NCI-H82 treated with DMSO at 0.1 percent for 48 hours (cell line): ENCODE data around the gene HSFX3.
"Not testable (repeated sequence)": the region's sequence is repeated elsewhere in the genome, so short reads cannot be mapped to it uniquely, and the experiment has no call there.

ENCODE experiments used
- DNase-seq: peaks from one replicate; lab custom pipeline; 2025; ENCODE audit not compliant: unreplicated experiment; lab: John Stamatoyannopoulos, UW

The HSFX3 gene, protein sequence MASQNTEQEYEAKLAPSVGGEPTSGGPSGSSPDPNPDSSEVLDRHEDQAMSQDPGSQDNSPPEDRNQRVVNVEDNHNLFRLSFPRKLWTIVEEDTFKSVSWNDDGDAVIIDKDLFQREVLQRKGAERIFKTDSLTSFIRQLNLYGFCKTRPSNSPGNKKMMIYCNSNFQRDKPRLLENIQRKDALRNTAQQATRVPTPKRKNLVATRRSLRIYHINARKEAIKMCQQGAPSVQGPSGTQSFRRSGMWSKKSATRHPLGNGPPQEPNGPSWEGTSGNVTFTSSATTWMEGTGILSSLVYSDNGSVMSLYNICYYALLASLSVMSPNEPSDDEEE

DNA sequence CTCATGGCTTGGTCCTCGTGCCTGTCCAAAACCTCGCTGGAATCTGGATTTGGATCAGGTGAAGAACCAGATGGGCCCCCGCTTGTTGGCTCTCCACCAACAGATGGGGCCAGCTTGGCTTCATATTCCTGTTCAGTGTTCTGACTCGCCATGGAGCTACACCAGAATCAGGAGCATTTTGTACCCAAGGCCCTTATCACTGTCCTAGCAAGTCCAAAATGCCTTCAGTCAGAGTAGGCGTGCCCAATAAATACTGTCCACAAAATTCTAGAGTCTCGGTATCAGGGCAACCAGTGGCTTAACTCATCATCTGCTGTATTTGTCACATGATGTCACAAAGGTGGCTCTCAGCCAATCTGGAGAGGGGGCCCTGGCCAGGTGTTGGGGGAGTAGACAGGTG lies at the start of gene HSFX3:
TSS of gene HSFX3 (minus strand) at position 224 of the 400 bp plus-strand sequence. CDS start at position 152, 72 bp downstream.
- not testable (repeated sequence) for DNase-seq

DNA sequence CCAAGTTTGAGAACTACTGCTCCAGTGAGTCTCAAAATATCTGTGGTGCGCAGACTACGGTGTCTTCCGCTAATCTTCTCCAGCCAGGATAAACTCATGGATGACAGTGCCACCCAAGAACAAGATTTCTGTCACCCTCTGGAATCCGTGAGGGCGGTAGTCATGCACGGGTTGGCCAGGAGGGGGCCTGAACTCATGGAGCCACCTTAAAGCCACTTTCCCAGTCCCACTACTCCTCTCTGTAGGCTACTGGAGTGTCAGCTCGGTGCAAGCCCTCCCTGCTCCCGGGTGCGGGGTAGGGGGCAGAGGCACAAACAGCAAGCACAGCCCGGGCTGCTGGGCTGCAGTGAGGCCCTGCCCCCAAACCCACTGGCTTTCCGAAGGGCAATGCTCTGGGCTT lies 48.9 kb upstream of the HSFX3 start:
- not testable (repeated sequence) for DNase-seq

DNA sequence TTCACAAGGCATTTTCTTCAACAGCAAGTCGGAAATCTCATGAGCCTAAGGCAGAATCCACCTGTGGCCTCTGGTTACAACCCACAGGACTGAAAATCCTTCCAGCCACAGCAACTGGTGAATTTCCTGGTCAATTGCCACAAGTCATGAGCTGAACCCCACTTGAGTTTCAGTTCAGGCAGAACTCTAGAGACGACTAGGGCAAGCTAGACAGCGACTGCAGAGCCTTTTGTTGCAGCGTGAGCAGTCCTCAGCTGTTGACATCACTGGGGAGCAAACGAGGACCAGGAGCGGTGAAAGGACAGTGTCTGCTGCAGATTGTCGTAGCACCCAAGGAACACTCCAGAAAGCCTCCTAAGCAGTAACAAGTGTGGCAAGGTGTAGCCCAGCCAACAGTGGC lies 46.2 kb upstream of the HSFX3 start:
- not testable (repeated sequence) for DNase-seq

DNA sequence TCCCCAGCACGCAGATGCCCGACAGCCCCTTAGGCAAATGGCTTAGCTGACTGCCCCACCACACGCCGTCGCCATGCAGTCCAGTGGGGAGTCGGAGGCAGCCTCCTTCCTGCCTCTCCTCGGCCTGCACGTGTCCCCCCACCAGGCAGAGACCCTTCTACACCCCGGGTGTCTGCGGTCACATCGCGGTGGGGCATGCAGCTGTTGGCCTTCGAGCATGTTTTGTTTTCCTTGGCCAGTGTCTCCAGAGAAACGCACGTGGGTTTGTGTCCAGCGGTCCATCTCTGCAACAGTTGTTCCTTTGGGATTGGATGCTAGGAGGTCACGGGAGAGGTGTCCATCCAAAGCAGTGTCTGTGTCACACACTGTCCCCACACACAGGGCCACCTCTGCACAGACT lies 45.5 kb upstream of the HSFX3 start, which contains the start of gene HSFX2:
TSS of gene HSFX2 (minus strand) at position 101 of the 400 bp plus-strand sequence. CDS start 614 bp downstream, outside the sequence.
- not testable (repeated sequence) for DNase-seq

DNA sequence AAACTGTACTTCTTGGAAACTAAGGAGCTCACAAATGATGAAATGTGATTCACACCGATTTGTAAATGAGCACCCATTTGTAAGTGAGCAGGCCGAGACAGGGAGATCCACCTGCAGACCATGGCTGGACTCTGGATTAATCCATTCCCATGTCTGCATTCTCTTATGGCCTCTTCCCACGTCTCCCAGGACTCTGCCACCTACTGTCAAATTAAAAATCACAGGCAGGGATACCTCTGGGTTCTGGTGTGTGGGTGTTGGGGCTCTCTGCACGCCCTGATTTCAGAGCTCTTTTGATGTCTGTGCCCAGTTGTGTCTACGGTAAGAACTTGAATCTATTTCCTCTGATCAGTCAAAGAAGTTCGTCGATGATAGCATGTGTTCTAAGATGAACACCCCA lies 41.3 kb upstream of the HSFX3 start:
- not testable (repeated sequence) for DNase-seq

DNA sequence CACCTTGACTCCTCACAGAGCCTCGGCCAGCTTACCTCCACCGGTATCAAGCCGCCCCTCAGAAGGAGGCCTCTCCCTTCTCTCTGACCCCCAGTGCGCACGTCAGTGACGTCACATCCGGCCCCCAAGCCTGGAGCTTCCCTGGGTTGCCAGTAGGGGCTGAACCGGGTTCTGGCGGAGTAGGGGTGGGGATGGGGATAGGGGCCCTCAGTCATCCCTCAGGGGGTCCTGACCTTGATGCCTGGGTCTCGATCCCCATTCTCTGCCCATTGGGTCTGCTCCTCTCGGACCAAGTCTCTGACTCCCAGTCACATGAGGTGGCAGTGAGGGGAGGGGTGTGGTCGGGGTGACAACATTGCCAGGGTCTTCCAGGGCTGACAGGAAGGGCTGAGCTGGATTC lies 37.6 kb upstream of the HSFX3 start, which contains the start of gene MAGEA9B:
TSS of gene MAGEA9B (minus strand) at position 101 of the 400 bp plus-strand sequence. CDS start 4,280 bp downstream, outside the sequence.
- not testable (repeated sequence) for DNase-seq

DNA sequence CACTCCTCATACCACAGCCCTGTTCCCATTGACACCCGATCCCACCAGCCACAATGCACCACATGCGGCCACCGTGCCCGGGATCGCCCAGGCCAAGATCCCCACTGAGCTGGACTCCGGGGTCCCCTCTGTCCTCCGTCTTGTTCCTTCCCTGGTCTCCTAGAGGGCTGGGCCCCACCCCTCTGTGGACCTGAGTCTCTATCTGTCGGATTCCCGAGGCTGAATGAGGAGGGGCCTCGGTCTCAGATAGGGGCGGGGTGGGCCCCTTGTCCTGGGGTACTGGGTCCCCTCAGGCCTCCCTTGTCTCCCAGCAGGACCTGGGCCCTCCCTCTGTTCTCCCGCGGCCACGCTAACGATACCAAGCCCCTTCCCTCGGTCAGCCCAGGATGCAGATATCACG lies 35.9 kb upstream of the HSFX3 start:
- not testable (repeated sequence) for DNase-seq

DNA sequence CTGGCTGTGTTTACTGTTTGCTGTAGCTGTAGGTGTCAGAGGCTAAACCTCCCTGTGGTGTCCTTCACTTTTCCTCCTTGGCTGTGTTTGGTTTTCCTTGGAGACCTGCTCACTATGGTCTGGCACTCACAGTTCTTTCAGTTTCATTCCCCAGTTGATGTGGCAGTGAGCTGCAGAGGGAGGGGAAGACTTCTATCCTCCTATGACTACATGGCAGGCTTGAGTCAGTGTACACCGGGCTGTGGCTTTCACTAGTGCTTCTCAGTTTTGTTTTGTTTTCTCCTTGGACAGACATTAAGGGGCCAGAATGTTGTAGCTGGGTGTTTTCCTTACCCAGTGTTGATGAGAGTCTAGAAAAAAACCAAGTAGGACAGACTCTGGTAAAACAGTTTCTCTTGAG lies 23.7 kb upstream of the HSFX3 start:
- not testable (repeated sequence) for DNase-seq

DNA sequence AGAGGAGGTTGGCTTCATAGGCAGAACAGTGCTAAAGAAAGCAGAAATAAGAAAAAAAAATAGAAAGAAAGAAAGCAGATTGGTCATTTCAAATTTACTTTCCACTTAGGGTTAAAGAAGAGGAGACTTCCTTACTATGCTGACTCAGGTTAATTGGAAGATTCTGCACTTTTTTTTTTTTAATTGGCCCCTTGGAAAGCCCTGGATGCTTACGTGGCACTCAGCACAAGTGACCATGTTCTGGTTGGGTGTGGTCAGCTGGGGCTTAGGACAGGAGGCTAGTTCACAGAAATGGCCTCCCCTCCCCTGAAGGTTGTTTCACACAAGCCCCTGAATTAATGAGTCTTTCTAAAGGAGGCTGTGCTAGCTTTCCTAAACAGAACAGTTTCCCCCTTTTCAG lies 23.0 kb upstream of the HSFX3 start:
- DNase-seq: no peak

DNA sequence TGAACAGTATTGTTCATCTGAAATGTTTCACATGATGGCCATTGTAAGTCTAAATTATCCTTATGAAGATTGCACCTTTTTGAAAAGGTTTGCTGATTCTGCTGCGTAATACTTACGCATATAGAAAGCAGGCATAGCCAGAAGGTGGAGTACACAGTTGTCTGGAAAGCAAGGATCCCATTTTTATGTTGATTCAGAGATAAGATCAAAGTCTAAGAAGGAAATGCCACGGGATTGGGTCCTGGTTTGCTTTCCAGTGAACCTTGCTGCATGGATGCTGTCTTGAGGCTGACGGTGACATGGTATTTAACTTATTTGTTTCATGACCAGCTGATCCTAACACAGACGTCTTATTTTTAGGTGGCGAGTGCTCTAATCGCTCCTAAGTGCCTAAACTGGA lies 22.0 kb upstream of the HSFX3 start:
- no peak for DNase-seq

DNA sequence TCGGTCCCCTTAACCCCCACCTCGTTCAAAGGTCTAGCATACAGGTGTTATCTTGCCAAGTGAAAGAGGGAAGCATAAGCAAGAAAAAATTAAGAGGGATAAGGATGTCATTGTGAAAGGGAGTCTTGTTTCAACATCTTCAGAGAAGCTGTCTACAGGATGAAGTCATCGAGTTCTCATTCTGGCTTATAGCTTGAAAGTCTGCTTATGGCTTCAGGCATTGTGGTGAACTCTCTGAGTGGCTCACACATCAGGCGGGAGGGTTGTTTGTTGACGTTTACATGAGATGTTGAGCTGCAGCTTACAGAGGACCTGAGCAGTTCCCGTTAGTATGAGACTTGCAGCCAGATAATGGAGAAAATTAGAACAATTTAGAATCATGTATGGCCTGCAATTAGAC lies 20.9 kb upstream of the HSFX3 start:
- DNase-seq: no peak

DNA sequence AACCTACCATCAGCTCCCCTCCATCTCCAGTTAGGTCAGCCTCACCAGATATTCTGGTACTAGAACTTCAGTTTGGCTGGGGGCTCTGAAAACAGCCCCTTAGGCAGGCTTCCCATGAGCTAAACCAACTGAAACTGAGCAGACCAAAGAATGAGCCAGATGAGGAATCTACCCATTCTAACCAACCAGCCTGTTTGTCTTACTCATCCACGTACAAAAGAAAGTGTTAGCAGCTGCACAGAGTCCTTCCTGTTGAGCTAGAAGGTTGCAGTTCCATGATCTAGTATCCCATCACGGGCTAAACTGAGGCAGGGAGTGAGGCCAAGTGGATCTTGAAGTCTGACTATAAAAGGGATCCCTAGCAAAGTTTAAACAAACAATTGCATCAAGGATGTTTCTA lies 20.0 kb upstream of the HSFX3 start:
- no peak for DNase-seq

DNA sequence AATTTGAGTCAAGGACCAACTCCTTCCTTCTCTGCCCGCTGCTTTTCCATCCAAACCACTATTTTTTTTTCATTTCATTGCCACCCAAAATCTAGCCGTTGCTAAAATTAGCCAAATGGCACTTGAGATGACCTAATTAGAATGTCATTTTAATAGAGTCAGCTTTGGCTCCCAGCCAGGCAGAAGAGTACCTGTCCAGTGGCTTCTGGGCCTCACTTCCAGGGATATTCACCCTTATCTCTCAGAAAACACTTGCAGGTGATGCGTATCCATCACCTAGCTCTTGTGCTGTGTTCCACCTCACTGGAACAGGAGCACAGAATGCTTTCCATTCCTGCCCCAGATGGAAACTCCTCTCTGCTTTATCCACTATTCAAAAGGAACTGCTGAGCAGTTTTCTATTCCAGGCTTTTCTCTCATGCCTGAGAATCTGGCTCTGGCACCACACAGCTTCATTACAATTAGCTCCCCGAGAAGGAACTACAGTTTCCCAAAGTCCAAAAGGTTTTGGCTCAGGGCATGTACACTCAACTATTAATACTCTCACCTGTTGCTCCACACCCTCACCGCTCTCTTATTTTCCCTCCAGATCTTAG lies 19.1 kb upstream of the HSFX3 start:
- DNase-seq: no peak

DNA sequence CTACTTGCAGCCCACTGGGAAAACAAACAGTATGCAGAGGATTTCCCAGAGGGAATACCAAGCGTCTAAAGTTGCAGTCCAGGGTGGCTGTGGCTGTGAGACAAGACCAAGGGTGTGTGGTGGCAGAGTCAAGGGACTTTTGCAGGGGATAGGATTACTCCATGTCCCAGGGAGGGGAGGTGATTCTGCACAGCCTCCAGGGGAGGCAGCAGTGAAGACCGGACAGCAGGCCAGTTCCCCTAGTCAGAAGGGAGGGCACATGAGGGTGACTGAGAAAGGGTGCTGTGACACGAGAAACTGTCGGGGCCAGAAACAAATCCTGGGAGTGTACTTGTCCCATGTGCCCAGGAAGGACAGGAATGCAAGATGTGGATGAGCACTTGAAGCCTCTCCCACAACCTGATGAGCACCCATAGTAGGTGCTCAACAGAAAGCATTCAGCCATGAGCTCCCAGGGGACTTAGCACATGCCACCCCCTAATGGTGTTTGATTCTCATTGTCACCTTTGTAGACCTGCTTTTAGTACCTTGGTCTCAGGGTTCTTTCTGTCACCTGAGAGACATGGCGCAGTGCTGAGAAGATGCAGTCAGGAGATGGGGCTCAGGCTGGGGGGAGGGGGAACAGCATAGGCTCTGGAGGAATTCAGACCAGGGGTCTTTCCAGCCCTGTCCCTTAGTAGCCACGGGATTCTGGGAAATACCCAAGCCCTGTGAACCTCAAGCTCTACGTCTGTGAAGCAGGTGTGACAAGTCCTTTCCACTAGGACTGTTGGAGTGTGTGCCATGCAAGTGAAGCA lies 18.1 kb upstream of the HSFX3 start:
- DNase-seq: no peak

DNA sequence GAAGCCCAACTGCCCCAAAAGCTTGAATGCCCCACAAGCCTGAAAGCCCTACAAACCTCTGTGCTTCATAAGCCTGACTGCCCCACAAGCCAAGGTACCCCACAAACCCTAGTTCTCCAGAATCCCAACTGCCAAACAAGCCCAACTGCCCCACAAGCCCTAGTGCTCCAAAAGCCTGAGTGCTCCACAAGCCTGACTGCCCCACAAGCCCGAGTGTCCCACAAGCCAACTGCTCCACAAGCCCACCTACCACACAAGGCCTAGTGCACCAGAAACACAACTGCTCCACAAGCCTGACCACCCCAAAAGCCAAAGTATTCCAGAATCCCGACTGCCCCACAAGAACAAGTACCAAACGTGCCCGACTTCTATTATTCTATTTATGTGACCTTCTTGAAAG lies 13.6 kb upstream of the HSFX3 start:
- DNase-seq: no peak

DNA sequence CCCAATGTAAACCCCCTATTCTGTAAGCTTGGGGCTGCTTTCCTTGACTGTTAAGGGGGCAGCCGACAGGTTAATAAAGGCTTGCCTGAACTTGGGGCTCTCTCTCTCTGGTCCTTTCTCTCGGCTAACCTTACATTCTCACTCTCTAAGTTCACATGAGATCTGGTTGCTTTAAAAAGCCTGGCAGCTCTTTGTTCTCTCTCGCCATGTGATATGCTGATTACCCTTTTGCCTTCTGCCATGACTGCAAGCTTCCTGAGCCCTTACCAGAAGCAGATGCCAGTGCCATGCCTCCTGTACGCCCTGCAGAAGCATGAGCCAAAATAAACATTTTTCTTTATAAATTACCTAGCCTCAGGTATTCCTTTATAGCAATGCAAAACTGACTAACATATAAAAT lies 5.5 kb upstream of the HSFX3 start:
- not testable (repeated sequence) for DNase-seq

DNA sequence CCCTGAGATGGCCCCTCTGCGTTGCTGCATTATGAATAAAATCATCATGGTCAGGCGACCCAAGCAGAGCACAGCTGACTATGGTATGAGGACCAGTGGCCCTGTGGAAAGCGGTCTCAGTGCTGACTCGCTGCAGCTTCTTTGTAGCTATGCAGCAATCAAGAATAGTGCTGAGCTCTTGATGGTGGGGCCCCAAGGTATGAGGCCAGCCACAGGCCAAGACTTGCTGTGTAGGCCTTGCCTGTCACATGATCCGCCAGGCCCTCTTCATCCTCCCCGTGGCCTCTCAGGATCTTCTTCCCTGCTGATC lies 2.2 kb upstream of the HSFX3 start:
- DNase-seq: not testable (repeated sequence)

DNA sequence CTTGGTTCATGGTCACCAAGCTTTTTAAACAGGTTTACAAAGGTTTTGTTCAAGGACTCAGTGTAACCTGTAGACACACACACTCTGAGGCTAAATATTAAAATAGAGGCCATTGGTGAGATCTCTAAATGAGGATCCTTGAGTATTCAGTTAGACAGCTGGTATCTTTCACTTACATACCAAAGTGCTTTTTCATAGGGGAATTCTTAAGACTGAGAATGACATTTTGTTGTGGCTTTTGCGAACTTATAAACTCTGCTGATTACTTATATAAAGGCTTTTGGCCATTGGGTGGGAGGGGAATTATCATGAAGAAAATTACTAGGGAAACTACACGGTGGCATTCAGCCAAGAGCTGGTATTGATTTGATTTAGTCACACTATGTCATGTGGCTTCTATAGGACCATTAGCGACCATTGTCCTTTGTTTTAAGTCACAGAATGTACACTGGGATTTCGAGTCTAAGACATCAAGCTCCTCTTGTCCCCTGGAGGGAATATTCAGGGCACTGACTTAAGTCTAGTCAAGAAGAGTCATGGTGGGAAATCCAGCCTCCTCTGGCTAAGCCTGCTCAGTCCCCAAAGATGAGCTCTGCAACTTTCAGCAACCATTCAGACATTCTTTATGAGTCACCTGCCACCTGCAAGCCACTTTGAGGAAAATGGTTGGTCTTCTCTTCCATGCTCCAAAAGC lies 1.7 kb upstream of the HSFX3 start:
- DNase-seq: not testable (repeated sequence)

DNA sequence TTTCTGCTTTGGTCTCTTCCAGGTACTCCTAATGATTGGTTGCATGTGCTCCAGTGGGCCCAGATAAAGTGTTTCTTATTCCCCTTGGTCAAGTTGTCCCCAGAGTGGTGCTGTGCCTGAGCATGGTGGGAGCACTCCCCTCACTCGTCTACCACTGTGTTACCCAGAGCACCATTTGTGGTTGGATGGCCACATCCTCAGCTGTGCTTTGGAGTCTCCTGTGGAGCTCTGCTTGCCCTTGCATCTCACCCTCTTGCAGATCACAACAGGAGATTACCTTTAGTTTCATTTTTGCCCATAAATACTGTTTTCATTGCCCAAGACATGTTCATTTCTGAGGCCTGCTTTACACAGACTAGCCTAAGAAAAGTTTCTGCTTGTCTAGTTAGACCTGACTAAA lies 730 bp upstream of the HSFX3 start:
- DNase-seq: not testable (repeated sequence)

DNA sequence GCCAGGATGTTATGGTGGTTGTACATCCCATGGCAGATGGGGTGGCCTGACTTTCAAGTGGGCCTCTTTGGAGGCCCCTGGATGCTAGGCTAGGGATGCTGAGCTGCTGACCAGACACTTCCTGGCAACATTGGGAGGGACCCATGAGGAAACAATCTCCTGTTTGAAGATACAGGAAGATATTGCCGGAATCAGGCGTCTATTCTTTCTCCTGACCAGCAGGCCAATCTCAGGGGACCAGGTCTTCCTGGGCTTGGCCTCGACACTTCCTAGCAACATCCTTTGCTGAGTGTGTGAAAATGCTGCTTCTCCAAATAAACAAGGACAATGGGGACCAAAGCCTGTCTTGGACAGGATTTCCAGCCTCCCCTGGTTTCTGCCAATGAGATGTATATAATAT lies 1.9 kb downstream of the HSFX3 start:
- not testable (repeated sequence) for DNase-seq

DNA sequence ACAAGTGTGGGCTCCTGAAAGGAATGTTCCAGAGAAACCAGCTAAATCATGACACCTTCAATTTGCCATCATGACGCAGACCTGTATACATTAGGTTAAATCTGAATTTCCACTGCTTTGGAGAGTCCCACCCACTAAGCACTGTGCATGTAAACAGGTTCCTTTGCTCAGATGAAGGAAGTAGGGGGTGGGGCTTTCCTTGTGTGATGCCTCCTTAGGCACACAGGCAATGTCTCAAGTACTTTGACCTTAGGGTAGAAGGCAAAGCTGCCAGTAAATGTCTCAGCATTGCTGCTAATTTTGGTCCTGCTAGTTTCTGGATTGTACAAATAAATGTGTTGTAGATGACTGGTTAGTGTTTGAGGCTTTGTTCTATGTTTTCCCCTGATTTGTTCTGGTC lies 2.8 kb downstream of the HSFX3 start:
- DNase-seq: not testable (repeated sequence)
